Spinal cord (tissue), 10 donors: ENCODE measurements around the gene ZNF460. TPM values are rescaled to one million over a fixed set of nuclear protein-coding genes. Genes with fewer than 3 reads are reported as not detected.
A peak's percentile ranks its signal among the peaks of the same experiment; 100 is the strongest.

Experiments used
- DNase-seq, 6 donors: peaks; one replicate each; pipeline versions ENCODE4 v3.0.0 to v3.0.0-alpha.2; 2013 to 2015; ENCODE audit warnings: low spot score in 6 of 6, low read depth in 4 of 6
- H3K27ac ChIP-seq: one replicate; pipeline ENCODE4 v1.5.1; 2013; ENCODE audit warnings: low read depth, low read length, control low read depth
- H3K27me3 ChIP-seq: one replicate; pipeline ENCODE4 v1.6.1; 2013; ENCODE audit warnings: low read length; ENCODE audit not compliant: control insufficient read depth, insufficient read depth
- H3K36me3 ChIP-seq: one replicate; pipeline ENCODE4 v1.6.1; 2013; ENCODE audit warnings: low read length; ENCODE audit not compliant: control insufficient read depth, insufficient read depth
- H3K4me1 ChIP-seq: one replicate; pipeline ENCODE4 v1.6.1; 2013; ENCODE audit warnings: low read length; ENCODE audit not compliant: control insufficient read depth, insufficient read depth
- H3K4me3 ChIP-seq: one replicate; pipeline ENCODE4 v1.5.1; 2013; ENCODE audit warnings: low read depth, low read length, control low read depth
- H3K9me3 ChIP-seq: one replicate; pipeline ENCODE4 v1.6.1; 2013; ENCODE audit warnings: low read length; ENCODE audit not compliant: control insufficient read depth, insufficient read depth
- WGBS: methylation state at CpG from one replicate; pipeline ENCODE4 v1.1.5; 2013; ENCODE audit warnings: missing lambda C conversion rate; ENCODE audit not compliant: insufficient coverage; 5-methylcytosine and 5-hydroxymethylcytosine counted together
- long read RNA-seq, 4 donors: transcript quantifications; one replicate each; lab custom pipeline, GENCODE V29; 2026
- polyA plus RNA-seq, 2 donors: library from polyadenylated mRNA; unstranded; fragments of 120-200 nt; gene quantifications; one replicate each; pipeline ENCODE4 v1.2.1, GENCODE V29; 2013; ENCODE audit not compliant: insufficient read length in 2 of 2
- total RNA-seq, 2 donors: library from RNA; depleted of rRNA in 1 of 2; stranded (reverse); fragments of 120-200 nt in 1 of 2; fragments of >200 nt in 1 of 2; gene quantifications; one replicate each; pipeline versions ENCODE4 v1.2.3 to v1.2.4, GENCODE V29; 2013 to 2014
- donor health status: healthy.

ZNF460 gene
- total RNA-seq (100 to 1,000 TPM in 1 of 2 donors, 10 to 100 TPM in 1; 80.1 to 135 TPM), polyA plus RNA-seq (1 to 10 TPM; 2.8 to 4.3 TPM)
- long read RNA-seq, donor 1, partial matches to known transcripts = 0 of 1 reads
- long read RNA-seq, donor 1, other reads (novel, unspliced or antisense) = 0 of 1 reads
- long read RNA-seq, donor 2, partial matches to known transcripts = 0 of 1 reads
- long read RNA-seq, donor 2, other reads (novel, unspliced or antisense) = 0 of 1 reads
- long read RNA-seq, donor 3 = 0 reads
- long read RNA-seq, donor 4 = 0 reads

- no peaks in the 10 kb centered on the region for H3K27me3 ChIP-seq
- H3K27ac ChIP-seq = peak within 1 kb of the TSS; percentile 100
- H3K36me3 ChIP-seq = peaks cover 27% of the 10 kb centered on the region
- WGBS = under 1% methylated on average over 69 of the region's 71 CpGs
- no peaks in the 10 kb centered on the region for H3K9me3 ChIP-seq
- DNase-seq = peak; percentile 94 to 99 (median 96)
- H3K4me1 ChIP-seq = peaks cover 19% of the 10 kb centered on the region
- peak within 1 kb of the TSS; percentile 99 for H3K4me3 ChIP-seq
Observed at GRCh38 chr19:57280165-57280961, at the start of gene ZNF460. Gene ZNF460 (plus strand): TSS chr19:57280485. CDS start chr19:57280807, 322 bp downstream.

GRCh38 chr19:57231686-57232085 is 48.6 kb upstream of the ZNF460 start:
- no peak for DNase-seq
- Histone ChIP-seq H3K36me3 (peaks cover 6% of the 10 kb centered on the region), H3K27me3 (no peaks in the 10 kb centered on the region), H3K4me1 (peaks cover 5% of the 10 kb centered on the region), H3K9me3 (no peaks in the 10 kb centered on the region), H3K27ac (no peak overlapping the region), H3K4me3 (no peak overlapping the region)
- 61% methylated on average over 5 of the region's 9 CpGs for WGBS

- Histone ChIP-seq H3K27me3 (no peaks in the 10 kb centered on the region), H3K9me3 (no peaks in the 10 kb centered on the region), H3K4me1 (peaks cover 5% of the 10 kb centered on the region), H3K4me3 (no peak overlapping the region), H3K27ac (no peak overlapping the region), H3K36me3 (peaks cover 6% of the 10 kb centered on the region)
- no CpG with 5 or more reads among the region's 1 CpG for WGBS
- DNase-seq = no peak
Observed at GRCh38 chr19:57233207-57233606, 47.1 kb upstream of the ZNF460 start.

GRCh38 chr19:57239982-57240310 is 40.3 kb upstream of the ZNF460 start:
- 16% methylated on average over 12 of the region's 12 CpGs for WGBS
- peaks cover 17% of the 10 kb centered on the region for H3K4me1 ChIP-seq
- H3K27me3 ChIP-seq = no peaks in the 10 kb centered on the region
- no peaks in the 10 kb centered on the region for H3K9me3 ChIP-seq
- H3K4me3 ChIP-seq = peak overlapping the region; percentile 85
- peak overlapping the region; percentile 86 for H3K27ac ChIP-seq
- DNase-seq = no peak
- H3K36me3 ChIP-seq = peaks cover 13% of the 10 kb centered on the region

- Histone ChIP-seq H3K4me3 (peak within 1 kb of the TSS; percentile 85), H3K27me3 (no peaks in the 10 kb centered on the region), H3K36me3 (peaks cover 17% of the 10 kb centered on the region), H3K27ac (peak within 1 kb of the TSS; percentile 86), H3K9me3 (no peaks in the 10 kb centered on the region), H3K4me1 (peaks cover 17% of the 10 kb centered on the region)
- DNase-seq = peak; percentile 89 to 99 (median 96)
- under 1% methylated on average over 58 of the region's 61 CpGs for WGBS
Observed at GRCh38 chr19:57240311-57241090, 39.8 kb upstream of the ZNF460 start, which contains the start of gene ZNF805. Gene ZNF805 (plus strand): TSS chr19:57240632. CDS start chr19:57240892, 260 bp downstream.

GRCh38 chr19:57241176-57241575 is 39.1 kb upstream of the ZNF460 start:
- no peaks in the 10 kb centered on the region for H3K9me3 ChIP-seq

GRCh38 chr19:57242821-57243220 is 37.5 kb upstream of the ZNF460 start:
- H3K9me3 ChIP-seq = no peaks in the 10 kb centered on the region
- H3K4me1 ChIP-seq = peaks cover 17% of the 10 kb centered on the region
- H3K36me3 ChIP-seq = peaks cover 29% of the 10 kb centered on the region
- H3K4me3 ChIP-seq = no peak overlapping the region
- no peaks in the 10 kb centered on the region for H3K27me3 ChIP-seq
- WGBS = 100% methylated on average over 3 of the region's 5 CpGs
- DNase-seq = no peak
- H3K27ac ChIP-seq = no peak overlapping the region

More at GRCh38 chr19:57241176-57241575, 39.1 kb upstream of the ZNF460 start:
- Histone ChIP-seq H3K36me3 (peaks cover 17% of the 10 kb centered on the region), H3K4me3 (peak overlapping the region; percentile 85), H3K27ac (peak overlapping the region; percentile 86), H3K4me1 (peaks cover 17% of the 10 kb centered on the region), H3K27me3 (no peaks in the 10 kb centered on the region)
- WGBS = 30% methylated on average over 6 of the region's 7 CpGs
- DNase-seq = no peak

- 100% methylated on average over 2 of the region's 5 CpGs for WGBS
- Histone ChIP-seq H3K27me3 (no peaks in the 10 kb centered on the region), H3K36me3 (peaks cover 39% of the 10 kb centered on the region), H3K9me3 (no peaks in the 10 kb centered on the region), H3K4me3 (no peak overlapping the region), H3K4me1 (peaks cover 17% of the 10 kb centered on the region), H3K27ac (no peak overlapping the region)
- DNase-seq = no peak
Observed at GRCh38 chr19:57244513-57244912, 35.8 kb upstream of the ZNF460 start.

GRCh38 chr19:57245066-57245465 is 35.2 kb upstream of the ZNF460 start:
- Histone ChIP-seq H3K27ac (no peak overlapping the region), H3K9me3 (no peaks in the 10 kb centered on the region), H3K36me3 (peaks cover 41% of the 10 kb centered on the region), H3K4me3 (no peak overlapping the region), H3K4me1 (peaks cover 12% of the 10 kb centered on the region), H3K27me3 (no peaks in the 10 kb centered on the region)
- 92% methylated on average over 4 of the region's 5 CpGs for WGBS
- DNase-seq = no peak
